ENCODE data around the gene FARP1. TPM values are rescaled to one million over a fixed set of nuclear protein-coding genes. Genes with fewer than 3 reads are reported as not detected.

The FARP1 gene
- total RNA-seq, 2 experiments from 2014 or later: 0.55 to 1.9 TPM

DNA sequence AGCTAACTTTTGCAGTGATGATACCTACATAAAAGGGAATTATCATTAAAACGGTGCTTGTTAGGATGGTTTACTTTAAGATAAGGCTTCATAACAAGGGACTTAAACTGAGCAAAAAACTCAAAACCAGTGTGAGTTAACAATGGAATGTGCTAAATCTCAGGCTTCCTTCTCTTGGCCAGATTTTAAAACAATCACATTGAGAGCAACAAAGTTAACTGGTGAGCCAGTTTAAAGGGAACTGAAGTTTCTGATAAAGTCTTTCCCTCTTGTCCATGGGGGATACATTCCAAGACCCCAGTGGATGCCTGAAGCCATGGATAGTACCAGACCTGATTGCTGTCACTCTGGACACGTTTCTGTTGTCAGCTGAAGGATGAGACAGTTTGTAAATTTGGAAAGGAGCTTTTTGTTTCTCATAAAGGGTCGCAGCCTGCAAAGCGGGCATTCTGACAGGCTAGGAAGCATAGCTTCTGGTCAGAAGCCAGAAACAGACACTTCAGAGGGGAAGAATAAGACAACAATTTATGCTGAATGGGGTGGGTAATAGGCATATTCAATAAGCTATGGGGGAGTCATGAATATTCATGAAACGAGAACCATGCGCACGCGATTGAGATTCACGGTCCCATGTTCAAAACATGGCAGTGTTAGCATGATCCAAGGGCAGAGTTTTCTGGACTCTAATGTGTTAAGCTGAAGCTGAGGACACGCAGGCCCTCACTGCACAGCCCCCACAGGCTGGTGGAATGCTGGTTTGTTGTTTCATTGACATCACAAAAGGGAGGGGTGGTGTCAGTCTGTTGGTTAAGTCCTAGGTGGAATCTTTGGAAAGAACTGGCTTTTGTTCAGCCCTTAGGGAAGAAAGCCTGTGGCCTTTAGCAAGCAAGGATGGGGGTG lies 184.7 kb downstream of the FARP1 start:
- Mint-ChIP-seq H3K27ac (no peak overlapping the region), H3K4me3 (no peak overlapping the region), H3K9me3 (no peaks in the 10 kb centered on the region), H3K4me1 (no peaks in the 10 kb centered on the region), H3K27me3 (peaks cover 6% of the 10 kb centered on the region), H3K36me3 (no peaks in the 10 kb centered on the region)
- ATAC-seq (ENCODE audit: low read depth): no peak
- DNase-seq: no peak
- POLR2A ChIA-PET: no interaction called here

DNA sequence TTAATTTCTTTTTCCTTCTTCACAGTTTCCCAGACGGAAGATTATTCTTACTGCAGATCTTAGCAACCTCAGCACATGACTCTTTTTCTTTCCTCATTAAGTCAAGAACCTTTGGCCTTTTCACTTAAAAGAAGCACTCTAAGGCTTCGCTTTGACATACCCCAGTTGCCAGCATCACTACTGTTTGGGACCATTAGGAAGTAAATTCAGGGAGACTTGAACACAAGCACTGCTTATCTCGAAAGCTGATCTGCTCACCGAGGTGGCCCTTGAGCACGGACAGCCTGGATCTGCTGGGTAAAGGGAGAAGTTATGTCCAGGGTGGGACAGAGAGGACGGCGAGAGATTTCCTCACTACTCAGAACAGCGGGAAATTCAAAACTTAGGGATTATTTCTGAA lies 185.6 kb downstream of the FARP1 start:
- DNase-seq (no peak), ATAC-seq (ENCODE audit: low read depth) (no peak)

DNA sequence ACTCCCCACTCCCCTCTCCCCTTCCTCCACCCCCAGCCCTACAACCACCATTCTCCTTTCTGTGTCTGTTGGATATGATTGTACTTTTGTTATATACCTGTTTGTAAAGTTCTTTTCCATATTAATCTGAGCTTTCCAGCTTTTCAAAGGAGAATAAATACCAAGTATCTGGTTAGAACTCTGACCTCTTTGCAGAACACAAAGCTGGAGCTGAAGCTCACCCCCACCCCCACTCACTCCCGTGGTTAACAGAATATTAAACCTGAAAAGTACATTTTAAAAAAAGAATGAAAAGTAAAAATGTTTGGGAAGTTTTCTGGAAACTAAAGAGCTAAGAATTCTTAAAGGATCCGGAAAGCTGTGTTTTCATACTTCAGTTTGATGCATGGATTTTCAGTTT lies 189.3 kb downstream of the FARP1 start:
- DNase-seq (no peak), ATAC-seq (ENCODE audit: low read depth) (no peak)
- POLR2A ChIA-PET: no interaction called here
- no peaks in the 10 kb centered on the region for H3K9me3 Mint-ChIP-seq
- no peaks in the 10 kb centered on the region for H3K36me3 Mint-ChIP-seq
- no peak overlapping the region for H3K4me3 Mint-ChIP-seq
- H3K27me3 Mint-ChIP-seq: peaks cover 7% of the 10 kb centered on the region
- H3K27ac Mint-ChIP-seq: no peak overlapping the region
- H3K4me1 Mint-ChIP-seq: no peaks in the 10 kb centered on the region

More for the DNA sequence above, 185.6 kb downstream of the FARP1 start:
- Mint-ChIP-seq H3K4me1 (no peaks in the 10 kb centered on the region), H3K27ac (no peak overlapping the region), H3K9me3 (no peaks in the 10 kb centered on the region), H3K36me3 (no peaks in the 10 kb centered on the region), H3K4me3 (no peak overlapping the region), H3K27me3 (peaks cover 6% of the 10 kb centered on the region)
- POLR2A ChIA-PET: no interaction called here

DNA sequence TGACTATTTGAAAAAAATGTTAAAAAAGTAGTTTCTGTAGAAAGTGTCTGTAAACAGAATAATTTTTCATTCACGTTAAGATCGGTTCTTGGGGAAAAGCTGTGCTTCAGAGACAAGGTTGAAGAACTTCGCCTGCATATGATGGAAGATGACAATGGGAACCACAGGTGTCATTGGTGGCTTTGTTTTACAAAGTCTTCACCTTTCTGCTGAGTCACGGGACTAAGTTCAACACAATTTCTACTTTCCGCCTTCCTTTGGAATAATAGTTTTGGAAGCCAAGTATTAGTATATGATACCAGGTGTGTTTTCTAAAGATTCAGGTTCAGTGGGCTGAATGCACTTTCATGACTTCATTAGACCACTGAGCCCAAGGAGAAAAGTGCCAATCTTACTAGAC lies 189.8 kb downstream of the FARP1 start:
- no peak overlapping the region for H3K4me3 Mint-ChIP-seq
- no peak for ATAC-seq (ENCODE audit: low read depth)
- no peaks in the 10 kb centered on the region for H3K36me3 Mint-ChIP-seq
- no peak overlapping the region for H3K27ac Mint-ChIP-seq
- POLR2A ChIA-PET: no interaction called here
- peaks cover 8% of the 10 kb centered on the region for H3K27me3 Mint-ChIP-seq
- H3K9me3 Mint-ChIP-seq: no peaks in the 10 kb centered on the region
- H3K4me1 Mint-ChIP-seq: no peaks in the 10 kb centered on the region
- DNase-seq: no peak

DNA sequence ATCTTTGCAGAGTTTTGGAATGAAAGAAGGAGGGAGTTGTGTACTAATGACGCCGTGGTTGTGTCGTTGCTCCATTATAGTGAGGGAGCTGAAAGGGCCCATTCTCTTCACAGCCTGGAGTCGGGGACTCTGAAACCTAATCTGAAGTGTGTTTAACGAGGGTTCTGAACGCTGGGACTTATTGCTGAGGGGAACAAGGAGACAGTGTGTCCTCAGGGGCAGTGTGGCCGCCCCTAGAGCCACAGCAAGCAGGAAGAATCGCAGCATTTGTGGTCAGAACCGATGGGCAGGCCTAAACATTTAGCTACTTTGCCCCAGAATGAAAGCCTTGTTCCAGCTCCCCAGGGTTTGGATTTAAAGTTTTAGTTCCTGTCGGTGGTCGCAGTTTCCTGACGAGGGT lies 190.6 kb downstream of the FARP1 start:
- Mint-ChIP-seq H3K36me3 (no peaks in the 10 kb centered on the region), H3K4me1 (no peaks in the 10 kb centered on the region), H3K27ac (no peak overlapping the region), H3K9me3 (no peaks in the 10 kb centered on the region), H3K27me3 (peaks cover 11% of the 10 kb centered on the region), H3K4me3 (no peak overlapping the region)
- POLR2A ChIA-PET: no interaction called here
- ATAC-seq (ENCODE audit: low read depth) (no peak), DNase-seq (no peak)

DNA sequence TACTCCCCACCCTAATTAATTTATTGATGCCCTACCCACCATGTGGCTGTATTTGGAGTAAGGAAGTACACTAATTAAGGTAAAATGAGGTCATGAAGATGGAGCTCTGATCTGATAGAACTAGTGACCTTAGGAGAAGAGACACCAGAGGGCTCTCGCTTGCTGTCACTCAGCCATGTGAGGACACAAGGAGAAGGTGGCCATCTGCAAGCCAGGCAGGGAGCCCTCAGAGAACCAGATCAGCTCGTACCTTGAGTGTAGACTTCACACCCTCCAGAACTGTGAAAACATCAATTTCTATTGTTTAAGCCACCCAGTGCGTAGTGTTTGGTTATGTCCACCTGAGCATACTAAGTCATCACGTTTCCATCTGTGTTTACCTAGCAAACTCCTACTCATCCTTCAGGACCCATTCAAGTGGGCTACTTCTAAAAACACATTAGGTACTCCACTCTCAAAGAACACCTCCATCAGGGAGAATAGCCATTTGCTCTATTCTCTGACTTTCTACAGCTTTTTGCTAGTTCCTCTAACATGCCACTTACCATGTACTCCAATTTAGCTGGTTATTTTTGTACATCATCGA lies 191.8 kb downstream of the FARP1 start:
- Mint-ChIP-seq H3K4me3 (no peak overlapping the region), H3K27me3 (peaks cover 11% of the 10 kb centered on the region), H3K4me1 (no peaks in the 10 kb centered on the region), H3K36me3 (no peaks in the 10 kb centered on the region), H3K27ac (no peak overlapping the region), H3K9me3 (no peaks in the 10 kb centered on the region)
- ATAC-seq (ENCODE audit: low read depth): no peak
- POLR2A ChIA-PET: no interaction called here
- no peak for DNase-seq

DNA sequence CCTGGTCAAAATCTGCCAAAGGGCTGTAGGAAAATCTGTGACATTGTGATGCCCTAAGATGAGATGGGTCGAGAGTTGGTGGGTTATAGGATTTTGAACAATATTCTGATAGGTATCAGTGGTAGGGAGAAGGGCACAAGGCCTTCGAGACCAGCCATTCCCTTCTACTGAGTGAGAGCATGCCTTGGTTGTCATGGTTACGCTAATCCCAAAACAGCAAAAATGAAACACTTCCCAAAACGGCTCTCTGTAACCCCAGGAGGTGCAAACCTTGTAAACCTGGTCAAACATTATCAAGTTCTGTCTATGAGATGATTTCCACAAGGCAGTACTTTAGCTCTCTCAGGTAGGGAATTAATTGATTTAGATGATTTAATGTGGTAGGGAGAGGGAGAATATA lies 192.8 kb downstream of the FARP1 start:
- no peak for DNase-seq
- no peaks in the 10 kb centered on the region for H3K9me3 Mint-ChIP-seq
- no peak for ATAC-seq (ENCODE audit: low read depth)
- H3K27me3 Mint-ChIP-seq: peaks cover 11% of the 10 kb centered on the region
- no peaks in the 10 kb centered on the region for H3K4me1 Mint-ChIP-seq
- H3K4me3 Mint-ChIP-seq: no peak overlapping the region
- H3K27ac Mint-ChIP-seq: no peak overlapping the region
- H3K36me3 Mint-ChIP-seq: no peaks in the 10 kb centered on the region
- POLR2A ChIA-PET: no interaction called here

DNA sequence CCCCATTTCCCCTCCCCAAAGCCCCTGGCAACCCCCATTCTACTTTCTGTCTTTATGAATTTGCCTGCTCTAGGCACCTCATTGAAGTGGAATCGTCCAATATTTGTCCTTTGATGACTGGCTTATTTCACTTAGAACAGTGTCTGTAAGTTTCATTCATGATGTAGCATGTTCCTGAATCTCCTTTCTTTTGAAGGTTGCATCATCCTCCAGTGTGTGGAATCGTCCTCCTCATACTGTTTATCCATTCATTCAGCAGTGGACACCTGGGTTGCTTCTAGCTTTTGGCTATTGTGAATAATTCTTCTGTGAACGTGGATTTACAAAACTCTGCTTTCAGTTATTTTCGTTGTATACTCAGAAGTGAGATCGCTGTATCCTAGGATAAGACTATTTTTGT lies 195.4 kb downstream of the FARP1 start:
- Mint-ChIP-seq H3K9me3 (no peaks in the 10 kb centered on the region), H3K27me3 (peaks cover 11% of the 10 kb centered on the region), H3K27ac (no peak overlapping the region), H3K36me3 (no peaks in the 10 kb centered on the region), H3K4me3 (no peak overlapping the region), H3K4me1 (no peaks in the 10 kb centered on the region)
- POLR2A ChIA-PET: no interaction called here
- ATAC-seq (ENCODE audit: low read depth): no peak
- DNase-seq: no peak

DNA sequence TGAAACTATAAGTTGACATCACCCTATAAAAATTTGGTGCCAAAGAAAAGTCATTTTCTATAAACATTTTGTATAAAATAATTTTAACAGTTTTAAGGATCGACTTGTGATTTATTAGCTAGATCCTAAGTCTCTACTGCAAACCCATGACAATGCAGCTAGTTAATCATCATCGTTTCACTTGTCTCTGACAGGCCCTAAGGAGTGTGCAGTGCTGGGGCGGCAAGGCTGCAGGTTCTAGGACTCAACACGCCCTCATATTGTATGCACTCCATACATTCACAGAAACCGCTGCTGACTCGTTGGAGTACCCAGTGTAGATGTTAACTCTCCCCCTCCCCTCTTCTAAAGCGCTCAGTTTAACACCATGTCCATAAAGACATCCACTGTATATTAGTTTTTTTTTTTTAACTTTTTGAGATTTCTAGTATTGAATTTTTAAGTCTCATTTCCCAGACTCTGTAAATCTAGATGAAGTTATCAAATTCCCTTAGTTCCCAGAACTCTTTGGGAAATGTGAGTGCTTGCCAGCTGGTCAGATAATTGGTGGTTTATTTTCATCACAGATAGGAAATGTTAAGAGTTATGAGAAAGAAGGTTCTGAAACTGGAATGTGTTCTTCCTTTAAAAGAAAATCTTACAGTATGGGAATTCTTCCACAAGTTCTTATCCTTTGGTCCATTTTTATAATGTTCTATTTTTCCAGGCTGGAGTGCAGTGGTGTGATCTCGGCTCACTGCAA lies 197.0 kb downstream of the FARP1 start:
- no peaks in the 10 kb centered on the region for H3K9me3 Mint-ChIP-seq

DNA sequence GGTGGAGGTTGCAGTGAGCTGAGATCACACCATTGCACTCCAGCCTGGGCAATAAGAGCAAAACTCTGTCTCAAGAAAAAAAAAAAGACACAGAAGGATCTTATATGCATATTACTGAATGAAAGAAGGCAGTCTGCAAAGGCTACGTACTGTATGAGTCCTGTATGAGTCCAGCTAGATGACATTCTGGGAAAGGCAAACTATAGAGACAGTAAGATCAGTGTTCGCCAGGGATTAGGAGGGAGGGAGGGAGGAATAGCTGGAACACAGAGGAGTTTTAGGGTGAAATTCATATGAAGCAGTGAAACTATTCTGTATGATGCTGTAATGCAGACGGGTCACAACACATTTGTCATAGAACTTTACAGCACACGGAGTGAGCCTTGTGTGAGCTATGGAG lies 200.1 kb downstream of the FARP1 start:
- H3K4me1 Mint-ChIP-seq: no peaks in the 10 kb centered on the region
- POLR2A ChIA-PET: no interaction called here

More for the DNA sequence above, 197.0 kb downstream of the FARP1 start:
- Mint-ChIP-seq H3K4me3 (no peak overlapping the region), H3K4me1 (no peaks in the 10 kb centered on the region), H3K27ac (no peak overlapping the region), H3K36me3 (no peaks in the 10 kb centered on the region), H3K27me3 (peaks cover 4% of the 10 kb centered on the region)
- ATAC-seq (ENCODE audit: low read depth) (no peak), DNase-seq (no peak)
- POLR2A ChIA-PET: no interaction called here

DNA sequence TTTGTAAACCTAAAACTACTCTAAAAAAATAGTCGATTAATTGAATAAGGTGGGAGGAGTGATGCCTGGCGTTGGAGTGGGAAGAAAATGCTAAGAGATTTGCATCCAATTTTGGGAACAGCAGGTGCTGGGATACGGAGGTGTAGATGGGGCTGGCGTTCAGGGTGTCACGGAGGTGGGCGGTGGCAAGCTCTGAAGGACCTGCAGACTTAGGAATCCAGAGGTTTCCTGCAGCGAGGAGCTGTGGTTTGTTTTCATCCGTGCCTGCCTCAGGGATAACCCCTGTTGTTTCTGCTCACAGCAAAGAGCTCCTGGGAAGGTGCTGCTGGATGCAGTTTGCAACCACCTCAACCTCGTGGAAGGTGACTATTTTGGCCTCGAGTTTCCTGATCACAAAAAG lies 200.6 kb downstream of the FARP1 start:
- no peaks in the 10 kb centered on the region for H3K36me3 Mint-ChIP-seq
- ATAC-seq (ENCODE audit: low read depth) (no peak), DNase-seq (no peak)
- POLR2A ChIA-PET: no interaction called here
- H3K4me1 Mint-ChIP-seq: no peaks in the 10 kb centered on the region
- no peak overlapping the region for H3K27ac Mint-ChIP-seq
- H3K27me3 Mint-ChIP-seq: no peaks in the 10 kb centered on the region
- no peak overlapping the region for H3K4me3 Mint-ChIP-seq
- H3K9me3 Mint-ChIP-seq: no peaks in the 10 kb centered on the region

More for the DNA sequence above, 200.1 kb downstream of the FARP1 start:
- no peak overlapping the region for H3K4me3 Mint-ChIP-seq
- H3K27ac Mint-ChIP-seq: no peak overlapping the region
- peaks cover 2% of the 10 kb centered on the region for H3K27me3 Mint-ChIP-seq
- DNase-seq: no peak
- no peak for ATAC-seq (ENCODE audit: low read depth)
- H3K9me3 Mint-ChIP-seq: no peaks in the 10 kb centered on the region
- H3K36me3 Mint-ChIP-seq: no peaks in the 10 kb centered on the region

DNA sequence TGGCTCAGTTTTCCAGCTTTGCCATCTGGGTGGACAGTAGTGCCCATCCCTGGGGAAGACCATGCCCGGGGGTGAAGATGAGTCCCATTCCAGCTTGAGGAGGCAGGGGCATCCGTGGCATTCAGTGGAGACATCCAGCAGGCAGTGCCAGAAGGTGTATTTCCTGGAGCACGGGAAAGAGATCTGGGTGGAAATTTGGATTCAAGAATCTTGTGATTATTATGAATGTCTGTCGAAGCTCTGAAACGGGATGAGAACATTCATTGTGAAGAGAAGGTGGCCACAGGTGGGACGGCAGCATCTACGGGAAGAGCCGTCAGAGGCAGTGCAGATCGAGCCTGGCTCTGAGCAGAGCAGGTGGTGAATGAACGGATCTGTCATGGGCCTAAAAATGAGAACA lies 201.5 kb downstream of the FARP1 start:
- POLR2A ChIA-PET: no interaction called here
- no peak for ATAC-seq (ENCODE audit: low read depth)
- Mint-ChIP-seq H3K27me3 (no peaks in the 10 kb centered on the region), H3K4me3 (no peak overlapping the region), H3K27ac (no peak overlapping the region), H3K9me3 (no peaks in the 10 kb centered on the region), H3K4me1 (no peaks in the 10 kb centered on the region), H3K36me3 (no peaks in the 10 kb centered on the region)
- no peak for DNase-seq

DNA sequence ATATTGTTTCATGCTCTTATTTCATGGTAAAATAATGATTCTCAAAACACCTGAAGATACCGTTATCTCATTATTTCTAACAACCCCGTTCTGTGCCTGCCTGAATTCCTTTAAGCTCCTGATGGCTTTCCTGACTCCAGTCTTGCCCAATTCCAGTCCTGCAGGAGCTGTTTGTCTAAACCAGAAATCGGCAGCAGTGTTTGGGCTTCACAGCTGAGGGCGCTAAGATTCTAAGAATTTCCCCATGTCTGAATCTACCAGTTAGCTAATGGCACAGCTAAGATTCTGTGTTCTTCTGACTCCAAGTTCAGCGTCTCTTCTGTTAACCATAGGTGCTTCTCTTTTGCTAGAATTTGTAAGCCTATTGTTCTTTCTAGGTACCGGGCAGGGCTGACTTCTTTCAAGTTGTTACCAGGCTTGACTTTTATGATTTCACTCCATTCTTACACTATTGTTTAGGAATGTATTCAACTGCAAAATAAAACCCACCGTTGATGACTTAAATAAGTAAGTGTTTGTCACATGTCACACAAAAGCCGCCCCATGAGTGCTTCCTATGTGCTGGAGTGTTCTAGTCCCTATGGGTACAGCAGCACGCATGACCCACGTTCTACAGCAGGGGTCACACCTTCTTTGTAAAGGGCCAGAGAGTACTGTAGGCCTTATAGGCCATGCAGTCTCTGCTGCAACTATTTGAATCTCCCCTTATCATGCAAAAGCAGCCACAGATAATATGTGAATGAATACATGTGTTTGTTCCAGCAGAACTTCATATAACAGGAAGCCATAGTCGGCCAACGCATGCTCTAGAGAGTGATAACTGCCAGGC lies 202.4 kb downstream of the FARP1 start:
- POLR2A ChIA-PET: no interaction called here
- Mint-ChIP-seq H3K27me3 (no peaks in the 10 kb centered on the region), H3K36me3 (no peaks in the 10 kb centered on the region), H3K9me3 (no peaks in the 10 kb centered on the region), H3K4me1 (no peaks in the 10 kb centered on the region), H3K27ac (no peak overlapping the region), H3K4me3 (no peak overlapping the region)
- DNase-seq (no peak), ATAC-seq (ENCODE audit: low read depth) (no peak)
